ENCODE results near the gene GRIN1. TPM values are rescaled to one million over a fixed set of nuclear protein-coding genes. Genes with fewer than 3 reads are reported as not detected.

The GRIN1 gene
- total RNA-seq, 1 experiment from 2014 or later: 0.52 TPM

DNA sequence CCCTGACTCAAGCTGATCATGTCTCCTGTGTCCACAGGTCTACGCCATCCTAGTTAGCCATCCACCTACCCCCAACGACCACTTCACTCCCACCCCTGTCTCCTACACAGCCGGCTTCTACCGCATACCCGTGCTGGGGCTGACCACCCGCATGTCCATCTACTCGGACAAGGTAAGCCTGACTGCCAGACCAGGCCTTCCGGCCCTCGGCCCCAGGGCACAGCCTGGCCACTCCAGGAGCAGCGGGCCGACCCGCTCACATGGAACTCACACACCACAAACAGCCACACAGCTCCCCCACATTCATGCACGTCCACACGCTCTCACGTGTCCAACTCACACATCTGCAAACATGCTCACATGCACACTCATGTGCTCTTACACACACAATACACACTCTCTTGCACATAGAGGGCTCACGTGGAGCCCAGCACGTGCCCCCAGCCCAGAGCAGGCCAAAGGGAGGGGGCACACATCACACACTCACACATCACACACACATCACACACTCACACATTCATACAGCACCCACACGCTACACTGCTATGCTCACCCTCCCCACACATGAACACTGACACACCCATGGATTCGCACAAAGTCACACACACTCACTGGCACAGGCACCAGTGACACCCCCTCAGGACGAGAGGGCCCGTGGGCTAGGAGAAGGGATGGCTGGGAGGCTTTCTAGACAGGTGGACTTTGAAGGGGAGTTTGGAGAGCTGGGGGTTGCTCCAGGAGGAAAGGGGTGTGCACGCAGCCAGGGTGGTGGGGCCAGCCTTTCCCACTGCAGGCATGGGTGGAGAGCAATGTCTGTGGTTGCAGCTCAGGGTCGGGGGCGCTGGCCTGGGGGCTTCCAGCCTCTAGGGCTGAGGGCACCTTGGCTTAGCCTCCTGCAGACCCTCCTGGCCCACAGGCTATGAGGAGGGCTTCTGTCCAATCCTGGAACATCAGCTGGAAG lies 3.3 kb downstream of the GRIN1 start:
- DNase-seq (ENCODE audit: low spot score): no peak
- BruUV-seq (replicated peaks): no TSS peak
- no peak for TF ChIP-seq EZH2 (IDR thresholded peaks at IDR 0.05; ENCODE audit: borderline replicate concordance, low read depth, low read length, poor library complexity, severe bottlenecking)
- TF ChIP-seq, protein P1, sequence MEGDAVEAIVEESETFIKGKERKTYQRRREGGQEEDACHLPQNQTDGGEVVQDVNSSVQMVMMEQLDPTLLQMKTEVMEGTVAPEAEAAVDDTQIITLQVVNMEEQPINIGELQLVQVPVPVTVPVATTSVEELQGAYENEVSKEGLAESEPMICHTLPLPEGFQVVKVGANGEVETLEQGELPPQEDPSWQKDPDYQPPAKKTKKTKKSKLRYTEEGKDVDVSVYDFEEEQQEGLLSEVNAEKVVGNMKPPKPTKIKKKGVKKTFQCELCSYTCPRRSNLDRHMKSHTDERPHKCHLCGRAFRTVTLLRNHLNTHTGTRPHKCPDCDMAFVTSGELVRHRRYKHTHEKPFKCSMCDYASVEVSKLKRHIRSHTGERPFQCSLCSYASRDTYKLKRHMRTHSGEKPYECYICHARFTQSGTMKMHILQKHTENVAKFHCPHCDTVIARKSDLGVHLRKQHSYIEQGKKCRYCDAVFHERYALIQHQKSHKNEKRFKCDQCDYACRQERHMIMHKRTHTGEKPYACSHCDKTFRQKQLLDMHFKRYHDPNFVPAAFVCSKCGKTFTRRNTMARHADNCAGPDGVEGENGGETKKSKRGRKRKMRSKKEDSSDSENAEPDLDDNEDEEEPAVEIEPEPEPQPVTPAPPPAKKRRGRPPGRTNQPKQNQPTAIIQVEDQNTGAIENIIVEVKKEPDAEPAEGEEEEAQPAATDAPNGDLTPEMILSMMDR (conservative IDR thresholded peaks at IDR 0.05; ENCODE audit: low read depth, low read length): no peak
- Histone ChIP-seq H3K36me3 (ENCODE audit: insufficient read depth, low read length, poor library complexity, severe bottlenecking) (no peaks in the 10 kb centered on the region), H3K9me3 (ENCODE audit: low read depth, low read length, poor library complexity, severe bottlenecking) (no peaks in the 10 kb centered on the region), H3K4me3 (ENCODE audit: low read depth, low read length, poor library complexity, severe bottlenecking) (no peak overlapping the region), H3K27me3 (replicated peaks; ENCODE audit: insufficient read depth, low read depth, low read length, poor library complexity) (peaks cover 74% of the 10 kb centered on the region), H3K4me1 (ENCODE audit: insufficient read depth, low read length, poor library complexity, severe bottlenecking) (no peaks in the 10 kb centered on the region), H3K27ac (ENCODE audit: low read depth, low read length, poor library complexity, severe bottlenecking) (no peak overlapping the region)
- POLR2A ChIA-PET (ENCODE audit: low non-redundant PET): no interaction called here
- intact Hi-C loops (cut with micrococcal nuclease; ENCODE audit: unreplicated experiment): no loop called here
- CTCF ChIA-PET: no interaction called here

DNA sequence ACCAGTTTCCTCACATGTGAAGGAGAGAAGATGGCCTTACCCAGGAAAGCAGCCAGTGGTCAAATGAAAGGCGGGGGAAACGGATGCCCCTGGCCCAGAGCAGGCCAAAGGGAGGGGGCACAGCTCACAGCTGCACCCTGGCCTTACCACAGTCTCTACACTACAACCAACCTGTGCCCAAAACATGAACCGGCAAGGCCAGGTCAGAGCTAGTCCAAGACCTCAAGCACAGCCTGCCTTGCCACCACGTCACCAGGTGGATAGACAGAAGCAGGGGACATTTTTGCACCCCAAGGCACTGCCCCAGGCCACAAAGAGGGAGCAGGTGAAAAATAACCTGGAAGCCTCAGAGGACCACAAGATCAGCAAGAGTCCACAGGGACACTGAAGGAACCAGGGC lies 4.5 kb downstream of the GRIN1 start:
- BruUV-seq (replicated peaks): no TSS peak
- CTCF ChIA-PET: interaction anchor here (0.6 kb wide), 1 partner anchor 39 kb away, joined by 4 read pairs; no protein-coding TSS in a partner anchor
- intact Hi-C loops (cut with micrococcal nuclease; ENCODE audit: unreplicated experiment): no loop called here
- DNase-seq (ENCODE audit: low spot score): no peak
- POLR2A ChIA-PET (ENCODE audit: low non-redundant PET): no interaction called here
- no peaks in the 10 kb centered on the region for H3K4me1 ChIP-seq (ENCODE audit: insufficient read depth, low read length, poor library complexity, severe bottlenecking)
- no peak for TF ChIP-seq EZH2 (IDR thresholded peaks at IDR 0.05; ENCODE audit: borderline replicate concordance, low read depth, low read length, poor library complexity, severe bottlenecking)
- TF ChIP-seq, protein P1 (conservative IDR thresholded peaks at IDR 0.05; ENCODE audit: low read depth, low read length): no peak
- H3K4me3 ChIP-seq (ENCODE audit: low read depth, low read length, poor library complexity, severe bottlenecking): no peak overlapping the region
- H3K27ac ChIP-seq (ENCODE audit: low read depth, low read length, poor library complexity, severe bottlenecking): no peak overlapping the region
- H3K27me3 ChIP-seq (replicated peaks; ENCODE audit: insufficient read depth, low read depth, low read length, poor library complexity): peaks cover 62% of the 10 kb centered on the region
- H3K9me3 ChIP-seq (ENCODE audit: low read depth, low read length, poor library complexity, severe bottlenecking): no peaks in the 10 kb centered on the region
- no peaks in the 10 kb centered on the region for H3K36me3 ChIP-seq (ENCODE audit: insufficient read depth, low read length, poor library complexity, severe bottlenecking)

DNA sequence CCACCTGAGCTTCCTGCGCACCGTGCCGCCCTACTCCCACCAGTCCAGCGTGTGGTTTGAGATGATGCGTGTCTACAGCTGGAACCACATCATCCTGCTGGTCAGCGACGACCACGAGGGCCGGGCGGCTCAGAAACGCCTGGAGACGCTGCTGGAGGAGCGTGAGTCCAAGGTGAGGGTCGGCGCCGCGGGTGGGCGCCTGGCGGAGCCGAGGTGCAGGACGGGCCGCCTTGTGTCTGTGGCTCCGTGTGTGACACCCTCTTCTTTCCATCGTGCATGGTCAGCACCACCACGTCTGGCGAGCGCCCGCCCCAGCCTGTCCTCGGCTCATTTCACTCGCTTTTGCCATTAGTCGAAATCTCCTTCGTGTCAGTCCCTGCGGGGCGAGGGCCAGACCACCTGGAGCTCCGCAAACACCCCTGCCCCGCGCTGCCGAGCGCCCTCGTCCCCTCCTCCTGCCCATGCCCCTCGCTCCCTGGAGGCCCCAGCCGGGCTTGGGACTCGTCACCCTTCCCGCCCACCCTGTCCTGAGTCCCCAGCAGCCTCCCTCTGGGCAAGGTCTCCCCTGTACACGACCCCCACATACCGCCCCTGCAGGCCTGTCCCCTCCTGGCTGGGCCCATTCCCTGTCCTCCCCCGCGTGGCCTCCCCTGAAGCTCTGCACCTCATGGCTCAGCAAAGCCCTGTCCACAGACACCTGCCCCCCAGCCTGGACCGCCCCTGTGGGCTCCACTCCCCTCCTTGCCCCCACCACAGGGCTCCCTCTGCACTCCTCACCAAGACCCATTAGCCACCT lies 7.0 kb downstream of the GRIN1 start:
- ChIA-PET CTCF (no interaction called here), POLR2A (ENCODE audit: low non-redundant PET) (no interaction called here)
- Histone ChIP-seq H3K4me1 (ENCODE audit: insufficient read depth, low read length, poor library complexity, severe bottlenecking) (peaks cover 5% of the 10 kb centered on the region), H3K9me3 (ENCODE audit: low read depth, low read length, poor library complexity, severe bottlenecking) (no peaks in the 10 kb centered on the region), H3K27ac (ENCODE audit: low read depth, low read length, poor library complexity, severe bottlenecking) (no peak overlapping the region), H3K27me3 (replicated peaks; ENCODE audit: insufficient read depth, low read depth, low read length, poor library complexity) (peaks cover 37% of the 10 kb centered on the region), H3K36me3 (ENCODE audit: insufficient read depth, low read length, poor library complexity, severe bottlenecking) (no peaks in the 10 kb centered on the region), H3K4me3 (ENCODE audit: low read depth, low read length, poor library complexity, severe bottlenecking) (no peak overlapping the region)
- intact Hi-C loops (cut with micrococcal nuclease; ENCODE audit: unreplicated experiment): no loop called here
- TF ChIP-seq, protein P1 (conservative IDR thresholded peaks at IDR 0.05; ENCODE audit: low read depth, low read length): no peak
- no peak for TF ChIP-seq EZH2 (IDR thresholded peaks at IDR 0.05; ENCODE audit: borderline replicate concordance, low read depth, low read length, poor library complexity, severe bottlenecking)
- no peak for DNase-seq (ENCODE audit: low spot score)
- no TSS peak for BruUV-seq (replicated peaks)

Measured in A673 (cell line).